HG02938 (cell line): ENCODE data around the gene CMIP.

Source experiments
- ATAC-seq: cut with Tn5 transposase; IDR thresholded peaks from one replicate; pipeline ENCODE4 v1.9.1; 2021; ENCODE audit warnings: mild to moderate bottlenecking, moderate library complexity; ENCODE audit not compliant: unreplicated experiment

Gene CMIP

DNA sequence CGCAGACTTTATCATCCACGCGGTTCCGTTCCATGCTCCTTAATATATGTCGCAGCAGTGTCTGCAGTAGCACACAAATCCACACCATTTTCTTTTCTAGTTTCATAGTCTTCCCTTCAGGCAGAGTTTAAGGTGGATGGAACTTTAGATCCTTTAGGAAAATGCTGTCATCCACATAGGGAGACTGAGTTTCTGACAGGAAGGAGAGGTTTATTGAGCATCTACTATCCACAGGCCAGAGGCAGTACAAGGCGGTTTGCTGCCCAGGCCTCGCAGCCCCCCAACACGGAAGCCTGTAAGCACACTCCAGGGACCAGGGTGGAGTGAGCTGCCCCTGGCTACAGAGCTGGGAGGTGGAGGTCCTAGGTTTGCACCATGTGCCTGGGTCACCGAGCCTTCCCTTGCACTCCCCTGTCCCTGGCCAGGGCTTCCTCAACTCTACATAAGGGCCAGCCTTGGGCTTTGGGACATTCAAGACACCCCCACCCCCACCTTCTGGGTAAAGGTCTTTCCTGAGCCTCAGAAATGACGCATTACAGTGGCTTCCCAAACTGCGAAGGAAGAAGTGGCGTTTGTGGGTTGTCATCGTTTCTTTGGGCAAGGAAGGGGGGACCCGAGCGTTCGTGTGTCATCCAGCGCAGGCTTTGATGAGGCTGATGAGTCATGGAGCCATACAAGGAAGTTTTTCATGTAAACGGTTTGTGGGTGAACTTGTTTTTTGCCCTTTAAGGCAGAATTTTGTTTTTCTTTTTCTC is 188.0 kb downstream of the CMIP start:
- ATAC-seq: no peak

DNA sequence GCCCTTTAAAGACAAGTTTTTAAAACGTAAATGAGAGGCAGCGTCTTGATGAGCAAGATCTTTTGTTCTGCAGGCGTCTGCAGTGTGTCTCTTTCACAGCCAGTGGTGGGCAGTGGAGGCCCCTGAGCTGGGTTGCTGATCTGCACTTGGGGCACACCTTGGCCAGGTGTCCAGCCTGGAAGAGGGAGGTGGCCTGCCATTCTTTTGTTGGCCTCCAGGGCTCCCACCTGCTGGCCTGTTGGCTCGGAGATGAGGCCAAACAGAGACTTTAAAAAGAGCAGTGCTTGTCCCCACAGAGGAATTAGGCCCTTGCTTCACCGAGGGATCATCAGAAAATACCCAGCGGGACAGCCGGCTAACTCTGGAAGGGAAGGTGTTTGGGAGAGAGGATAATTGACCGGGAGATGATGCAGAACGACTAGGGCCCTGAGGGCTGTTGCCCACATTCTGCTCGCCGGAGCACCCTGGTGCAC is 188.6 kb downstream of the CMIP start:
- no peak for ATAC-seq

DNA sequence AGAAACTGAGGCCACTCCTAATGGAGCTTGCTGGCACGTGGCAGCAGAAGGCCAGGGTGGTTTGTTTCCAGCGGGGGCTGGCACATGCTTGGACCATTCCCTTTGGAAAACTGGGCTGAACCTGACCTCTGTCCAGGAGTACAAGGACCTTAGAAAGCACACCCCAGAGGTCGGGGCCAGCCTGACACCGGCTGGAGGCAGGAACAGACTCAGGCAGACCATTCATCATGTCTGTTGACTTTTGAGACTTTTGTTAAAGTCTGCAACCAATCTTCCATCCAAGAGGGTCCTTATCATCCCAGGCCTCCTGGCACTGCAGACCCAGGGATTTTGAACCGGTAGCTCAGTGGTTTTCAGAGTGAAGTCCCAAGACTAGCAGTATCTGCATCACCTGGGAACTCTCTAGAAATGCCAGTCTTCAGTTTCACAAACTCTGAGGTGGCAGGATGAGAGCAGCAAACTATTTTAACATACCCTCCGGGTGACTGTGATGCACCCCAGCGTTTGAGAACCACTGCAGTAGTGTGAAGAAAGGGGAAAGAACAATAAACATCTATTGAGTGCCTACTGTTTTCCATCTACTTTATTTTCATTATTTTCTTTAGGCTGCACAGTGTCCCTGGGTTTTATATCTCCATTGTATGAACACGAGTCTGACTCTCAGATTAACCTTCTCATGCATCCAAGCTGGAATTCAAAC is 189.2 kb downstream of the CMIP start:
- no peak for ATAC-seq

DNA sequence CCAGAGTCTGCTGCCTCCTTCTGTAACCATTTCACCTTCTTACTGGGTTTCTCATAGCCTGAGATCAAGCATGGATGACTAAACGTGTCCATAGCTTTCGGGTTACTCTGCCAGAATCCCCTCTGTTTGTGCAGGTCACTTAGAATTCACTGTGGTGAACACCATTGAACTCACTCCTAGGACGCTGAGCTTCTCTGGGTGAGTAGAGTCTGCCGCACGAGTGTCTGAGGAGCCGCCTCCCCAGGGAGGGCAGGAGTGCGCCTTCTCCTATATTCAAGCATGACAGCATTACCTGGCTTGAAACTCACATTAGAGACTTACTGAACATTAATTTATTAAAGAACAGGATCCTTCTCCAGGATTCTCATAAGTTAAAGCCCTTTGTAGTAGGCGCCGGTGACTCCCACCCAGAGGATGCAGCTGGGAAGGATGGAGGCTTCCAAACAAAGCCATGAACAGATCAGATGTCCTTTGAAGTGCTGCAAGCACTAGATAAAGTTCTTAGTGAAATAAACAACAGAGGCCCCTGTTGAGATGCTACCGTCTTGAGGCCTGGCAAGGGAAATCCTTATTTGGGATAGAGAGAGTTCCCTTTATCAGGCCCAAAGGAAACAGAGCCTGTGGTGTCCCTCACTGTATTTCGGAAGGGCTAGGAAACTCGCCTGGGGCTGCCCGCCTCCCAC is 189.9 kb downstream of the CMIP start:
- no peak for ATAC-seq

DNA sequence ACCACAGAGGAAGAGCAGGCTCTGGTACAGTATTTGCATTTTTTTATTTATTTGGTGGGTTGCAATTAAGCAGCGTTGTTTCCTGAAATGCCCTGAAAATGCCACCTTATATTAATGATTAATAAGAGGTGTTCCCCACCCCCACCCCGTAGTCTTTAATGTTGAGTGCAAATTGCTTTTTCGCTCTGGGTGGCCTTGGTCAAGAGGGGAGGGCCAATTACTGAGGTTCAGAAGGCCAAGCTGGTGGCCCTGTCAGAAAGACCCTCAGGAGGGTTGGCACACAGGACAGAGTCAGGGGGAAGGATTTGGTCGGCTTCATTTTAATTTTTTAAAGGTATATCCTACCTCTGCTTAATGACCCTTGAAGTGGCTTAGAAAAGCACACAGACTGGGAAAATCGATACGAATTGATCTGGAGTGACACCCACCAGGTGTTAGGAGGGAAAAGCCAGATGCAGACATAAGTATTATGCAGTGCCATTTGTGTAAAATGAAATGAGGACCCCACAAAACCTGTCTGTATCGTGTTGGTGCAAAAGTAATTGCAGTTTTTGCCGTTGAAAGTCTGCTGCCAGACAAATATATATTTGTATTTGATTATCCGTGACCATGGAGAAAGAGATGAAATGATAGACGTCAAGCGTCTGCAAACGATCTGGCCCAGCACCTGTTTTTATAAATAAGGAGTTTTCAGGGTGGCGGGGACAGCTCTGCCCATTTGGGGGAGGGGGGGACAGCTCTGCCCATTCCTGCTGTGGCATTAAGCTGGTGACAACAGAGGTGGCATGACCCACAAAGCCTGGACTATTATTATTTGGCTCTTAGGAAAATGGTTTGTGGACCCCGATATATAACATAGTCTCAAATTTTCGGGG is 190.7 kb downstream of the CMIP start:
- ATAC-seq: no peak

DNA sequence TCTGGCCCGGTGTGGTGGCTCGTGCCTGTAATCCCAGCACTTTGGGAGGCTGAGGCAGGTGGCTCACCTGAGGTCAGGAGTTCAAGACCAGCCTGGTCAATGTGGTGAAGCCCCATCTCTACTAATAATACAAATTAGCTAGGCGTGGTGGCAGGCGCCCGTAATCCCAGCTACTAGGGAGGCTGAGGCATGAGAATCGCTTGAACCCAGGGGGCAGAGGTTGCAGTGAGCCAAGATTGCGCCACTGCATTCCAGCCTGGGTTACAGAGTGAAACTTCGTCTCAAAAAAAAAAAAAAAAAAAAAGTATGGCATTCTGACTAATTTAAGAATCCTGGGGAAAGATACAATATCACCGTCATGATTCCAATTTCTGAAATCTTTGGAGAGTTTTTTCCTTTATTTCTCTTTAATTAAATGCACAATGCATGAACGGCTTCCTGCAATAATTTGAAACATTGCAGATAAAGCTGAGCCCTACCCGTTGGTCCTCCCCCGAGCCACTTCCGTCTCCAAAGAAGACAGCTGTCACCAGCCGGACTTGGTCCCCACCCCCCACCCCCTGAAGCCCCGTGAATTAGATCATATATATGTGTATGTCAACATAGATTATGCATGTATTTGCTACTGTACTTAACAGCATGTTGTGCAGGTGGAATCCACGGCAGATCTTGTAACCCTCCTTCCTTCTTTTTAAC is 191.8 kb downstream of the CMIP start:
- no peak for ATAC-seq

DNA sequence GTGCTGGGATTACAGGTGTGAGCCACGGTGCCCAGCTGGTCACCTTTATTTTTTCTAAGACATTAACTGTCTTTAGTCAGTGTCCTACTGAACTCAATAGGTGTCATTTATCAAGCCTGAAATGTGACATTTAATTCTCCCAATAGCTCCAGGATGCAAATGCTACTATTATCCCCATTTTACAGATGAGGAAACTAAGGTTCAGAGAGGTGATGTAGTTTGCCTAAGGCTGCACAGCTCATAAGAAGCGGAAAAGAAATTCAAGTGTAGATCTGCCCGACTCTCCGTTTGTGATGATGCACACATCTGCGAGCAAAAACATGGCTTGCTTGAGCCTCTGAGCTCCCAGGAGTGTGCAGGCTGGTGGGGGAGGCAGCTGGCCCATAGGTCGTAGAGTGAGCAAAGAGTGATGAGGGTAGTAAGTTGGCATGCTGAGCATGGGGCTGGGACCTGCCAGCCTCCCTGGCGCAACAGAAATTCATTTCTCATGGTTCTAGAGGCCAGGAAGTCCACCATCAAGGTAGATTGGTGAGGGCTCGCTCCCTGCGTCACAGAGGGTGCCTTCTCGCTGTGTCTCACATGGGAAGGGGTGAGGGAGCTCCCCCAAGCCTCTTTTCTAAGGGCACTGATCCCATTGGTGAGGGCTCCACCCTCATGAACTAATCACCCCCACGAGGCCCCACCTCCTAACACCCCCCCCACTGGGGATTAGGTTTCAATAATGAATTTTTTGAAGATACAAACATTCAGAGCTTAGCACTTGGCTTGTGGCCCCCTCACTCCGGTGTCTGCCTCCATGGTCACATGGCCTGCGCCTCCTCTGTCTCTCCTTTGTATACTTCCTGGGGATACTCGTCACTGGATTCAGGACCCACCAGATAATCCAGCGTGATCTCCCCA is 193.0 kb downstream of the CMIP start:
- no peak for ATAC-seq

DNA sequence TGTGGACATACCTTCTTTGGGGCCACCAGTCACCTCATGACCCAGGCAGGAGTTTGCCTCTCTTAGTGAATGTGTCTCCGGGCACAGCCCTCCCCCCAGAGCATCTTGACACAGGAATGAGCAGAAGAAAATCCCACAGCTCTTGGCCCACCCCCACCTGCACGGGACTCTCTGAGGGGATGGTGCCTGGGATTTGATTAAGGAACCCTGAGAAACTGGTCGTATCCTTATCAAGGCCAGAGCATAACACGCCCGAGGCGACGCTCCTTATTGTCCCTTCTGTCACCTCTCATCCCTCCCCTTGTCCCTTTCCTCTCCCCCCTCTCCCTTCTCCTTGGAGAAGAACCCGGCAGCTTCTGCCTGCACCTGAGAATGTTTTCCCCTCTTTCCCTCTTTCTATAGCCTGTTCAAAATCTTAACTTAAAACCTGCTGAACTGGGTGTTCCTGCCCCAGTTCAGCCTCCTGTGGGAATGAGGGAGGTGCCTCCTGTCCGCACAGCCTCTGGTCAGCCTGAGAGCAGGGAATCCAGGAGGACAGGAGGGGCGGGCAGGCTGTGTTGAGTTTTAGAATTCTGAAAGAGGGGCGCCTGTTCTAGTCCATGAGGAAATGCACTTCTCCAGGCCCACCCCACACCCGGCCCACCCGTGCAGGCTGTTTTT is 193.8 kb downstream of the CMIP start:
- ATAC-seq: no peak

DNA sequence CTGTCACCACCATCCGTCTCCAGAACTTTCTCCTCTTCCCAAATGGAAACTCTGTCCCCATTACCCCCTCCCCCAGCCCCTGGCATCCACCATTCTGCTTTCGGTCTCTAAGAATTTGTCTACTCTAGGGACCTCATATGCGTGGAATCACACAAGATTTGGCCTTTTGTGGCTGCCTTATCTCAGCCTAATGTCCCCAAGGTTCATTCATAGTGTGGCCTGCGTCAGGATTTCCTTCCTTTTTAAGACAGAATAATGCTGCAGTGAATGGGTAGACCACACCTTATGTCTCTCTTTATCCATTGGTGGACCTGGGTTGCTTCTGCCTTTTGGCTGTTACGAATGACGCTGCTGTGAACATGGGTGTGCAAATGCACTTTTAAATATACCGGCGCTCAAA is 194.7 kb downstream of the CMIP start:
- ATAC-seq: no peak

DNA sequence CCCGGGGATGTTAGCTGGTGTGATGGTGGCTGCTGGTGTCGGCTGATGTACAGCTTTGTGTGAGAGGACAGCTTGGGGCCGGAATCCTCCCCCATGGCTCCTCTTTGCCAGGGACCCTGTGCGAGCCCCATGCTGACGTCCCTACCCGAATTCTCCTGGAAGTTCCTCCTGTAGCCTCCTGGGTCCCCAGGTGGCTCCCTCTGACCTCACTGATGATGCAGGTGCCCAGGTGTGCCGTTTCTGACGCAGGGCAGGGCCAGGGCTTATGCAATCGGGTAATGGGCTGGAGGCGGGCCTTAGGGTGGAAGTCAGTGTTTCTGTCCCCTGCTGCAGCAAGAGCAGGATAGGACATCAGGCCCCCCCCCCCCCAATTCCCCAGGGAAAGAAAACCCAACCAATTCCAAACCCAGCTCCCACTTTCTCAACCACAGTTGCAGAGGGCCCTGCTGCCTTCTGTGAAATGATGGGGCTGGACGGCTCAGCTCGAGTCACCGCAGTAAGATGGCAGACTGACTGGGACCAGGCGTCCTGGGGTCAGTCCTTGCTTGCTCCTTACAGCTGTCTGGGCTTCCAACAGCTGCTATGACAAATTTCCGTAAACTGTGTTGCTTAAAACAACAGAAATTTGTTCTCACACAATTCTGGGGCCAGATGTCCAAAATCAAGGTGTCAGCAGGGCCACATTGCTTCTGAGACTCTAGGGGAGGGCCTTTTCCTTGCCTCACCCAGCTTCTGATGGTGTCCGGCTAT is 195.5 kb downstream of the CMIP start:
- no peak for ATAC-seq

DNA sequence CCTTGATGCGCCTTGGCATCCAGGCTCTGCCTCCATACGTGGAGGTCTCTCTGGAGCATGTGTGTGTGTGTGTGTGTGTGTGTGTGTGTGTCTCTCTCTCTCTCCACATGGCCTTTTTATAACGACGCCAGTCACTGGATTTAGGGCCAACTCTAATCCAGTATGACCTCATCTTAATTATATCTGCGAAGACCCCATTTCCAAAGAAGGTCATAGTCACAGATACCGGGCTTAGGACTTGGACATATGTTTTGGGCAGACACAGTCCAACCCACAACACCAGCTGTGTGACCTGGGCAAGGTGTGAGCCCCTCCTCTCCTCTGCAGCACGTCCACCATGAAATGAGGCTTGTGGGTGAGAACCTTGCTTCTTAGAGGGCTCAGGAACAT is 196.1 kb downstream of the CMIP start:
- no peak for ATAC-seq

DNA sequence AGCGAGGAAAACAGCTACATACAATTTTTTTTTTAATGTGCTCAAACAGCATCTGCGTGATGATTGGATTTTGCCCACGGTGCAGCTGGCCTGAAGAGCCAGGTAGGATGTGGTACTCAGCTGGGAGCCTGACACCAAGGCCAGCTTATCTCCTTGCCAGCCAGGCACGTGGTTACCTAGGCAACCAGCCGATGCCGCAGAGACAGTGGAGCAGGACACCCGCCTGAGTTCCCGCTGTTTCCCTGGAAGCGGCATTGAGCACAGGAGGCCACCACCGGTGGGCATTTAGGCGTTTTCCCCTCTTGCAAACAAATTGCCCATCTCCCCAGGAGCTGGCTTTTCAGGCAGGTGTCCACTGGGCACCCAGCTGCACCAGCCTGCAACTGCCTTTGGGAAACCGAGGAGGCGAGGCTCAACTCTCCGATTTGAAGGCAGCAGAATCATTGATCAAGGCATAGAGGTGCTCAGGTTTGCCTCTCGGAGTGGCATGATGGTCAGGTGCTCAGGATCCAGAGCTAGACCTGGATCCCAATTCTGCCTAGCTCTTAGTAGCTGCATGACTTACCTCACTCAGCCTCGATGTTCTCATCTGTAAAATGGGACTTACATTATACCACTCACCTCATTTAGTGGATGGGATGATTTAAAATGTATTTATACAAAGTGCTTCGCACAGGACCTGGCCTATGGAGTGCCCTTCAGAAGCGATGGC is 196.9 kb downstream of the CMIP start:
- no peak for ATAC-seq

DNA sequence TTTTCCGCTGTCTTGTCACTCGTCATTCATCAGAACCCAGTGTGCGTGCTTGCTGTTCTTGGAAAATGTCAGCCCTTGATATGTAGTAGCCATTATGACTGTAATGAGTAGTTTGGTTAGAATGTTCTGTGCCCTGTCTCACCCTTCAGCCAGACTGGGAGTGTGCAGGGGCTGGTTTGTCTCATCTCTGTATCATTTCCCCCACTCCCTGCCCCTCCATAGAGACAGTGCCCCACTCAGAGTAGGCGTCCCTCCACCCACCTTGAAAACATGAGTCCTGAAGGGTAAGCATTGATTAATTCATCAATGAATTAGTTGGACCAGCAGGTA is 197.5 kb downstream of the CMIP start:
- no peak for ATAC-seq

DNA sequence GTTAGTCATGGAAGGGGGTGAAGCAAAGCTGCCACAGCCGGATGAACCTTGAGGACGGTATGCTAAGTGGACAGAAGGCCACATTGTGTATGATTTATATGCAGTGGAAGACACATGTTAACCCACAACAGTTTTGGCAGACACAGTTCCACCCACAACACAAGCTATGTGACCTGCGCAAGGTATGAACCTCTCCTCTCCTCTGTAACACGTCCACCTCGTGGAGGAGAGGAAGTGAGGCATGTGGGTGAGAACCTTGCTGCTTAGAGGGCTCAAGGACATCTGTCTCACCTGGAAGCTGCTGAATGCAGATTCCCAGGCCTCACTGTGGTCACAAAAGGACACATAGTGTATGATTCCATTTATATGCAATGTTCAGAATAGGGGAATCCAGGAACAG is 198.3 kb downstream of the CMIP start:
- no peak for ATAC-seq

DNA sequence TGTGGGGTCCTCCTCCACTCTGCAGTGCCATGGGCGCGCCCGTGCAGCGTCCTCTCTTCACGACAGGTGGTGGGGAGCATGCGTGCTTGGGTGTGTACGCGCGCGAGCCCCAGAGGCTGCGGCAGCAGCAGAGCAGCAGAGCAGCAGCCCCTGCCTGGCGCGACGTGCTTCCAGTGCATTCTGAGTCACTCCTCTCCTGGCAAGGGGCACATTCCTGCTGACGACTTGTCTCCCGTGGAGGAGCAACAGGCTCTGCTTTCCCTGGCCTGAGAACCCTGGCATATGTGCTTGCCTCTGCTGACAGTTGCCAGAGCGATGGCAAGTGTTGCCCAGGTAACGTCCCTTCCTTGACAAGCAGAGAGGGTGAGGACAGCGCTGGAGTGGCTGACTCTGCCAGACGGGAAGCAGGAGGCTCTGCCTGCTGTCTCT is 200.7 kb downstream of the CMIP start:
- no peak for ATAC-seq

DNA sequence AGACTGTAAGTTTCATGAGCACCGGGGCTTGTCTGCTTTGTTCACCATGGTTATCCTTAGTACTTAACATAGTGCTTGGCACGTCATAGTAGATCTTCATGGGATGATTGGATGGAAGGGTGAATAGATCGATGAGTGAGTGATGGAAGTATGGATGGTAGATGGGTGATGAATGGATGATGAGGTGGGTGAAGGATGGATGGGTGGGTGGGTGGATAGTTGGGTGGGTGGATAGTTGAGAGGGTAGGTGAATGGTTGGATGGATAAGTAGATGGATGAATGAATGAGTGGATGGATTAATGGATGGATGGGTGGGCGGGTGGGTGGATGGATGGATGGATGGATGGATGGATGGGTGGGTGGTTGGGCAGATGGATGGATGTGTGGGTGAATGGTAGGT is 201.3 kb downstream of the CMIP start:
- ATAC-seq: no peak

DNA sequence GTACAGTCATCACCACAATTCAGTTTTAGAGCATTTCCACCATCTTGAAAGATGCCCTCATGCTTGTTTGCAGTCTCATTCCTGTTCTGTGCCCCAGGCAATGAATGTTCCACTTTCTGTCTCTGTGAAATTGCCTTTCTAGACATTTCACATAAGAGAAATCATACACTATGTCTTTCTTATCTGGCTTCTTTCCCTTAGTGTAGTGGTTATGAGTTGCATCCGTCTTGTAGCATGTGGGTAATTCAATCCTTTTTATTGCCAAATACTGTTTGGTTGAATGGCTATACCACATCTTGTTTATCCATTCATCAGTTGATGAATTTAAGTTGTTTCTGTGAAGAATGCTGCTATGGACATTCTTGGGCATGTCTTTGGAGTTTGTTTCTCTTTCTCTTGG is 202.0 kb downstream of the CMIP start:
- ATAC-seq: no peak

DNA sequence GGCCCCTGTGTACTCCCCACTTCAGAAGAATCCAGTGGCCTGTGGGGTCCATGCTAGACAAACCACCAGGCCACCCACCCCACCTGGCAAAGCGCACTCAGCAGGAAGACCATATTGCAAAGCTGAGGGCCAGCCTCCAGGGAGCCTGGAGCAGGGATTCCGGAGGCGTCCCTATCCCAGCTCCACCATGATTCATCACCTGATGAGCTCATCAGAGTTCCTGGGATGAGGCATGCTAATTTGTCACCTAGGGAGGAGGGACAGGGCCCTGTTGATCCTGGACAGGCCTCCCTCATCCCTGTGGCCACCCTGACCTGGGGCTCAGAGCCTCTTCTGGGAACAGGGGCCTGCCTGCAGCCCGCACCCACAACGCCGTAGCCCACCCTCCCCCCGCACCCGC is 202.9 kb downstream of the CMIP start:
- no peak for ATAC-seq
